ENCODE measurements around the gene THBD.

Gene THBD

DNA sequence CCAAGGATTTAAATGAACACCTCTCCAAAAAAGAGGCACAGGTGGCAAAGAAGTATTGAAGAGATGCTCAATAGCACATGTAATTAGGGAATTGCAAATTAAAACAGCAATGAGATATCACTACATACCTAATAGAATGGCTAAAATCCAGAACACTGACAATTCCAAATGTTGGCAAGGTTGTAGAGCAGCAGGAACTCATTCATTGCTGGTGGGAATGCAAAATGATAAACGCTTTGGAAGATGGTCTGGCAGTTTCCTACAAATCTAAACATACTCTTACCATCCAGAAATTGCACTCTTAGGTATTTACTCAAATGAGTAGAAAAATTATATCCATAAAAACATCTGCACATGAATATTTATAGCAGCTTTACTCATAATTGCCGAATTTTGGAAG is 19.6 kb upstream of the THBD start:
- CTCF ChIA-PET = interaction anchor here (0.7 kb wide), 1 partner anchor 10 kb away, joined by 3 read pairs; no protein-coding TSS in a partner anchor
- POLR2A ChIA-PET = no interaction called here
- TF ChIP-seq FOXA1 (IDR thresholded peaks at IDR 0.05) (no peak), TARDBP (IDR thresholded peaks at IDR 0.05) (no peak), FOXM1 (IDR thresholded peaks at IDR 0.05; ENCODE audit: borderline replicate concordance) (no peak), BHLHE40 (IDR thresholded peaks at IDR 0.05; ENCODE audit: borderline replicate concordance) (no peak), NFRKB (IDR thresholded peaks at IDR 0.05) (no peak), L3MBTL2 (conservative IDR thresholded peaks at IDR 0.05) (no peak), SP1 (IDR thresholded peaks at IDR 0.05) (no peak), ZNF384 (IDR thresholded peaks at IDR 0.05) (no peak), SUZ12 (IDR thresholded peaks at IDR 0.05) (no peak), LEF1 (IDR thresholded peaks at IDR 0.05; ENCODE audit: borderline replicate concordance) (no peak), ARNT (IDR thresholded peaks at IDR 0.05) (no peak), FOXK2 (IDR thresholded peaks at IDR 0.05) (no peak)
- DNase-seq (ENCODE audit: extremely low spot score) = no peak

GRCh38 chr20:23068283-23068682 is 18.8 kb upstream of the THBD start:
- no peak for TF ChIP-seq FOXA1 (IDR thresholded peaks at IDR 0.05)
- ChIA-PET CTCF (no interaction called here), POLR2A (no interaction called here)
- no peak for DNase-seq (ENCODE audit: extremely low spot score)

DNA sequence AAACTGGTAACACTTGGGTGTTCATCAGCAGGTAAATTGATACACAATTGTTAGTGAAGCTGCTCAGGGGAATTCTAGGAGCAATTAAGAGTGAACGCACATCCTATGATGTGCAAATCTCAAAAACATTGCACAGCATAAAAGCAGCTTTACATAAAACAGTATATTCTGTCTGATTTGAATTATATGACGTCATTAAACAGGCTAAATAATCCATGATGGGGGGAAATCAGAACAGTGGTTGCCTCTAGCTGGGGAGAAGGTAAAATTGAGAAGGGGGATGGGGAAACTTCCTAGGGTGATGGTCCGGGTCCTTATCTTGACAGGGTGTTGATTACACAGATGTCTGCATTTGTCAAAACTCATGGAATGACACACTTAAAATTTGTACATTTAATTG is 17.3 kb upstream of the THBD start:
- ChIA-PET CTCF (interaction anchor here (4.2 kb wide), 1 partner anchor 16 kb away, joined by 15 read pairs; no protein-coding TSS in a partner anchor), POLR2A (interaction anchor here (0.8 kb wide), 1 partner anchor 16 kb away, joined by 4 read pairs; no protein-coding TSS in a partner anchor)
- no peak for TF ChIP-seq SUZ12 (IDR thresholded peaks at IDR 0.05)
- no peak for TF ChIP-seq CTBP1 (IDR thresholded peaks at IDR 0.05; ENCODE audit: borderline replicate concordance)
- TF ChIP-seq ARNT (IDR thresholded peaks at IDR 0.05) = no peak
- TF ChIP-seq ZNF384 (IDR thresholded peaks at IDR 0.05) = no peak
- no peak for TF ChIP-seq L3MBTL2 (conservative IDR thresholded peaks at IDR 0.05)
- TF ChIP-seq PKNOX1 (IDR thresholded peaks at IDR 0.05) = no peak
- TF ChIP-seq BHLHE40 (IDR thresholded peaks at IDR 0.05; ENCODE audit: borderline replicate concordance) = no peak
- TF ChIP-seq NFRKB (IDR thresholded peaks at IDR 0.05) = no peak
- TF ChIP-seq ELF4 (IDR thresholded peaks at IDR 0.05) = no peak
- TF ChIP-seq FOXM1 (IDR thresholded peaks at IDR 0.05; ENCODE audit: borderline replicate concordance) = no peak
- no peak for DNase-seq (ENCODE audit: extremely low spot score)

GRCh38 chr20:23065266-23066201 is 16.1 kb upstream of the THBD start:
- no peak for TF ChIP-seq NFRKB (IDR thresholded peaks at IDR 0.05)
- no peak for TF ChIP-seq FOXK2 (IDR thresholded peaks at IDR 0.05)
- ChIA-PET CTCF (interaction anchor here (0.8 to 4.2 kb wide), 2 partner anchors 15 to 273 kb away, joined by 3 to 15 read pairs; no protein-coding TSS in a partner anchor), POLR2A (interaction anchor here (1.9 kb wide), 1 partner anchor 15 kb away, joined by 11 read pairs; no protein-coding TSS in a partner anchor)
- DNase-seq (ENCODE audit: extremely low spot score) = no peak

DNA sequence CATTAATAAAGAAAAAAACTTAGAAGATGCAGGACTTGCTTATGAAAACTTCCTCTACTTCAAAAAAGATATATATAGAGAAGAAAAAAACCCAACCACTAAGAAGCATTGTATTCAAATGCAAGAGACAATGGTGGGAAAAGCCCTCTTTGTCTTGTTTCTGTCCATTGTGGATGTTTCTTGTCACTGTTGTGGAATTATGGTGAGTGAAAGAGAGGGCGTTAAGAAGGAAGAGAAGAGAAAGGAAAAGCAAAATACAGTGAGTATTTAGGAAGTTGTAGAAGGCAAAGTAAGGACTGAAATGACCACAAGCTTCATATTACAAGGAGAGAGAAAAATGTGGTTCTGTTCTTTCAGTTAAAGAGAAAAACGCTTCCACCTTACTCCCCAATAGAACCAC is 14.1 kb upstream of the THBD start:
- no peak for DNase-seq (ENCODE audit: extremely low spot score)
- POLR2A ChIA-PET = interaction anchor here (0.7 kb wide), 1 partner anchor 13 kb away, joined by 3 read pairs; no protein-coding TSS in a partner anchor
- CTCF ChIA-PET = interaction anchor here (1.0 to 4.2 kb wide), 2 partner anchors 13 to 172 kb away, joined by 3 to 15 read pairs; no protein-coding TSS in a partner anchor
- no peak for TF ChIP-seq FOXA1 (IDR thresholded peaks at IDR 0.05)

GRCh38 chr20:23063168-23063567 is 13.7 kb upstream of the THBD start:
- TF ChIP-seq HDGF (IDR thresholded peaks at IDR 0.05; ENCODE audit: borderline replicate concordance) (no peak), LEF1 (IDR thresholded peaks at IDR 0.05; ENCODE audit: borderline replicate concordance) (no peak), BHLHE40 (IDR thresholded peaks at IDR 0.05; ENCODE audit: borderline replicate concordance) (no peak), NFRKB (IDR thresholded peaks at IDR 0.05) (no peak), FOXK2 (IDR thresholded peaks at IDR 0.05) (no peak), CTBP1 (IDR thresholded peaks at IDR 0.05; ENCODE audit: borderline replicate concordance) (no peak), FOXA1 (IDR thresholded peaks at IDR 0.05) (no peak), ELF4 (IDR thresholded peaks at IDR 0.05) (no peak), PKNOX1 (IDR thresholded peaks at IDR 0.05) (no peak), SP1 (IDR thresholded peaks at IDR 0.05) (no peak), SUZ12 (IDR thresholded peaks at IDR 0.05) (no peak), ARNT (IDR thresholded peaks at IDR 0.05) (no peak), ZNF384 (IDR thresholded peaks at IDR 0.05) (no peak), TARDBP (IDR thresholded peaks at IDR 0.05) (no peak), FOXM1 (IDR thresholded peaks at IDR 0.05; ENCODE audit: borderline replicate concordance) (no peak), L3MBTL2 (conservative IDR thresholded peaks at IDR 0.05) (no peak)
- ChIA-PET CTCF (interaction anchor here (1.0 to 4.2 kb wide), 3 partner anchors 13 to 172 kb away, joined by 3 to 15 read pairs (median 4); no protein-coding TSS in a partner anchor), POLR2A (interaction anchor here (0.7 to 4.0 kb wide), 2 partner anchors 12 to 13 kb away, joined by 3 to 24 read pairs; no protein-coding TSS in a partner anchor)
- no peak for DNase-seq (ENCODE audit: extremely low spot score)

DNA sequence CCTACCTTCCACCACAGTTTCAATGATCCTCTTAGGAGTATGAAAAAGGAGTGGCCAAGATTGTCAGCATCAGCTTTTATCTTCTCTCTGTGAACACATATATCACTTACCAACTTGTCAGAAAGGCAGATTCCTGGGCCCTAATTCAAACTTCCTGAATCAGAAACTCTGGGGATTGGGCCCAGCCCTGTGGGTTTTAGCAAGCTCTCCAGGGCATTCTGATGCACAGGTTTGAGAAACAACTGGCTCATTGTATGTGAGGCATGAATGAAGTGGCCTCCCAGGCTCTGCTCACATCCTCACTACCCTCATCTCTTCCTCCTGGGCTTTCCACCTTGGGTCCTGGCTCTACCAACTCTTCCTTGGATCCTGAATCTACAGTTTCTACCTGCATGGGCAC is 13.2 kb upstream of the THBD start:
- ChIA-PET CTCF (interaction anchor here (1.2 to 1.9 kb wide), 2 partner anchors 12 to 17 kb away, joined by 4 read pairs; no protein-coding TSS in a partner anchor), POLR2A (interaction anchor here (4.0 kb wide), 1 partner anchor 12 kb away, joined by 24 read pairs; no protein-coding TSS in a partner anchor)
- TF ChIP-seq LEF1 (IDR thresholded peaks at IDR 0.05; ENCODE audit: borderline replicate concordance) (no peak), L3MBTL2 (conservative IDR thresholded peaks at IDR 0.05) (no peak), CTBP1 (IDR thresholded peaks at IDR 0.05; ENCODE audit: borderline replicate concordance) (no peak), PKNOX1 (IDR thresholded peaks at IDR 0.05) (no peak), TARDBP (IDR thresholded peaks at IDR 0.05) (no peak), BHLHE40 (IDR thresholded peaks at IDR 0.05; ENCODE audit: borderline replicate concordance) (no peak), ARNT (IDR thresholded peaks at IDR 0.05) (no peak), ELF4 (IDR thresholded peaks at IDR 0.05) (no peak), ZNF384 (IDR thresholded peaks at IDR 0.05) (no peak), HDGF (IDR thresholded peaks at IDR 0.05; ENCODE audit: borderline replicate concordance) (no peak), SUZ12 (IDR thresholded peaks at IDR 0.05) (no peak), SP1 (IDR thresholded peaks at IDR 0.05) (no peak), FOXA1 (IDR thresholded peaks at IDR 0.05) (no peak), NFRKB (IDR thresholded peaks at IDR 0.05) (no peak), FOXM1 (IDR thresholded peaks at IDR 0.05; ENCODE audit: borderline replicate concordance) (no peak)
- no peak for DNase-seq (ENCODE audit: extremely low spot score)
